ENCODE data around the gene TFF1.

The TFF1 gene

DNA sequence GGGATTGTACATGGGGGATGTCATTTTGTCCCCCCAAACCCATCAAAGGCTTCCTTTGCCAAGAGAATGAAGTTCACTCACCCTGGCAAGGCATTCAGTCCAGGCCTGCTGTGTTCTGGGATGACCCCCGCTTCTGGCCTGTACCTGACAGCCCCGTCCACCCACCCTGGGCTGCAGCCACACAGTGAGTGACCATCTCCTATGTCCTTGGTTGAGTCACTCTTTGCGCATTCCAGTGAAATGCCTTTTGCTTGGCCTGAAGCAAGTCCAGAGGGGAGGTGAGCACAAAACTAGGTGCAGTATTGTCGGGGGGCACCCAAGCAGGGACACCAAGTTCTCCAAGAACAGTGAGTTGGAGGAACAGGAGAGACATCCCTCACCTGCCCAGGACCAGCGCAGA is 19.3 kb upstream of the TFF1 start:
- no peak overlapping the region for H2AK5ac ChIP-seq (ENCODE audit: low read length, severe bottlenecking)
- no peak overlapping the region for H3K18ac ChIP-seq (ENCODE audit: low read depth in 1 of 2, low read length in 2 of 2)
- H3K14ac ChIP-seq (ENCODE audit: low read length in 2 of 2) = no peak overlapping the region
- H3K79me1 ChIP-seq (replicated peaks; ENCODE audit: low read length, poor library complexity, severe bottlenecking) = no peaks in the 10 kb centered on the region
- no peak overlapping the region for H4K8ac ChIP-seq (ENCODE audit: low read length)
- no peak overlapping the region for H2BK15ac ChIP-seq (ENCODE audit: low read depth, poor library complexity, severe bottlenecking)
- no peak overlapping the region for H2BK5ac ChIP-seq (ENCODE audit: low read depth, low read length, poor library complexity, severe bottlenecking)
- no peak overlapping the region for H2AFZ ChIP-seq (ENCODE audit: low read depth, low read length)
- peaks cover 20% of the 10 kb centered on the region for H3K4me1 ChIP-seq (ENCODE audit: control insufficient read depth, insufficient read depth, low read depth, low read length)
- no peak overlapping the region for H3K23ac ChIP-seq (ENCODE audit: low read length in 2 of 2)
- DNase-seq = no peak
- no peak overlapping the region for H3K4me3 ChIP-seq (ENCODE audit: insufficient read depth in 1 of 2, low read depth in 1 of 2, low read length in 2 of 2)
- peaks cover 0 to 3% of the 10 kb centered on the region in 2 experiments for H3K36me3 ChIP-seq (ENCODE audit: control insufficient read depth in 1 of 2, insufficient read depth in 2 of 2, low read depth in 1 of 2, low read length in 2 of 2)
- H3K4me2 ChIP-seq (ENCODE audit: low read length, poor library complexity, severe bottlenecking) = no peak overlapping the region
- no peak overlapping the region for H3K27ac ChIP-seq (ENCODE audit: low read length, poor library complexity, severe bottlenecking)
- no peak overlapping the region for H2BK12ac ChIP-seq (ENCODE audit: low read length in 2 of 2)
- WGBS = 80% methylated on average over 5 of the region's 5 CpGs
- peaks cover 0 to 43% of the 10 kb centered on the region in 2 experiments for H3K27me3 ChIP-seq (ENCODE audit: control insufficient read depth in 1 of 2, insufficient read depth in 1 of 2, low read length in 2 of 2)
- H2BK120ac ChIP-seq (ENCODE audit: low read depth, low read length) = no peak overlapping the region
- H4K91ac ChIP-seq (ENCODE audit: low read length) = no peak overlapping the region
- no peak overlapping the region for H3K4ac ChIP-seq (ENCODE audit: low read depth in 1 of 2, low read length in 2 of 2)
- no peak overlapping the region for H3K9ac ChIP-seq (ENCODE audit: low read length)
- H3K9me3 ChIP-seq (ENCODE audit: control insufficient read depth, low read length) = peaks cover 7% of the 10 kb centered on the region

DNA sequence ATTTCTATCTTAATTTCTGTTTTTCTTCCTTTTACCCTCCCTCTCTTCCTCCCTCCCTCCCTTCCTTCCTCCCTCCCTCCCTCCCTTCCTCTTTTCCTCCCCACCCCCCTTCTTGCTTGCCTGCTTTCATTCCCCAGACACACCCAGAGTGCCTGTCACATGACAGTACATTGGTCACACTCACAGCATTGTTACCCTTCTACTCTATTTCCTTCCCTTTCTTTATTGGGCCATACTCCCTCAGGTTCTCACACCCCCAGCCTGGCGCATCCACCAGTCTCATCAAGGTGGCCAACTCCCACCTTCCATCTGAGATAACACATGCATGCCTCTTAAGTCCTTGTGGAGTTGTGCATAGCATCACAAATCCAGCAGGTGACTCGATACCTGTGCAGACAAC is 18.7 kb upstream of the TFF1 start:
- Histone ChIP-seq H4K8ac (ENCODE audit: low read length) (no peak overlapping the region), H3K4ac (ENCODE audit: low read depth in 1 of 2, low read length in 2 of 2) (no peak overlapping the region), H3K27ac (ENCODE audit: low read length, poor library complexity, severe bottlenecking) (no peak overlapping the region), H4K91ac (ENCODE audit: low read length) (no peak overlapping the region), H2AK5ac (ENCODE audit: low read length, severe bottlenecking) (no peak overlapping the region), H2BK120ac (ENCODE audit: low read depth, low read length) (no peak overlapping the region), H3K79me1 (replicated peaks; ENCODE audit: low read length, poor library complexity, severe bottlenecking) (no peaks in the 10 kb centered on the region), H3K9ac (ENCODE audit: low read length) (no peak overlapping the region), H3K23ac (ENCODE audit: low read length in 2 of 2) (no peak overlapping the region), H2AFZ (ENCODE audit: low read depth, low read length) (no peak overlapping the region), H2BK12ac (ENCODE audit: low read length in 2 of 2) (no peak overlapping the region), H3K14ac (ENCODE audit: low read length in 2 of 2) (no peak overlapping the region), H2BK15ac (ENCODE audit: low read depth, poor library complexity, severe bottlenecking) (no peak overlapping the region), H2BK5ac (ENCODE audit: low read depth, low read length, poor library complexity, severe bottlenecking) (no peak overlapping the region), H3K4me1 (ENCODE audit: control insufficient read depth, insufficient read depth, low read depth, low read length) (peaks cover 20% of the 10 kb centered on the region), H3K4me2 (ENCODE audit: low read length, poor library complexity, severe bottlenecking) (no peak overlapping the region), H3K36me3 (ENCODE audit: control insufficient read depth in 1 of 2, insufficient read depth in 2 of 2, low read depth in 1 of 2, low read length in 2 of 2) (peaks cover 0 to 3% of the 10 kb centered on the region in 2 experiments), H3K9me3 (ENCODE audit: control insufficient read depth, low read length) (peaks cover 7% of the 10 kb centered on the region), H3K18ac (ENCODE audit: low read depth in 1 of 2, low read length in 2 of 2) (no peak overlapping the region), H3K27me3 (ENCODE audit: control insufficient read depth in 1 of 2, insufficient read depth in 1 of 2, low read length in 2 of 2) (peaks cover 0 to 41% of the 10 kb centered on the region in 2 experiments), H3K4me3 (ENCODE audit: insufficient read depth in 1 of 2, low read depth in 1 of 2, low read length in 2 of 2) (no peak overlapping the region)
- no peak for DNase-seq
- 82% methylated on average over 2 of the region's 2 CpGs for WGBS

DNA sequence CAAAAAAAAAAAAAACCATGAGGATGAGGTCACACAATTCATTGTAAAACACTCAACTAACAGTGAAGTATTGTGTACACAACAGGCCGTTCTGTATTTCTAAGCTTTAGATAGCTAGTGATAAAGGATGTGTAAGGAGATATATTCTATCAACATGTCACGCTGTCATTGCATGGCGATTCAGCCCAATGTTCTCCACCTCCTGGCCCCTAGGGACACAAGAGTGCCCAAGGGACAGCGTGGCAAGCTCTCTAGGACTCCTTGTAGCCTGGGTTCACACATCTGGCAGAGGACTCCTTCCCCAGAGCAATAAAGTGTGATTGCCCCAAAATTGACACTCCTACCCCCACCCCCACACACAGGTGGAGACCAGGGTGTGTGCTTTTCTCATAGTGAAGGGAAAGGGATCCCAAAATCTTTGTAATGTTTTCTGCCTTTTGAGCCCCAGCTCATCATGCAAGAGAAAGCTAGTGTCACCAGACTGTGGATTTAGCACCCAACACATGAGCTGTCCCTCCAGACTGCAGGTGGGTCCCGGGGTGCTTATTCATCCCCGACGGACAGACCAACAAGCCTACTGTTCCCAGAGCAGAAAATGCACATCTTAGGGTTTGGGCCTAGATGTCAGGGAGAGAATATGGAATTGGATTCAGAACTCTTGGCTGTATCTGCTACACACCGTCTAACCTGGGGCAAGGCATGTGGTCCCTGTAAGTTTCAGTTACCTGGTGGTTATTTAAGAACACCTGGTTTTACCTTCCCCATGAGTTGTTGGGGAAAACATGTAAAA is 18.0 kb upstream of the TFF1 start:
- no peak overlapping the region for H2AFZ ChIP-seq (ENCODE audit: low read depth, low read length)
- peaks cover 0 to 38% of the 10 kb centered on the region in 2 experiments for H3K27me3 ChIP-seq (ENCODE audit: control insufficient read depth in 1 of 2, insufficient read depth in 1 of 2, low read length in 2 of 2)
- no peaks in the 10 kb centered on the region for H3K79me1 ChIP-seq (replicated peaks; ENCODE audit: low read length, poor library complexity, severe bottlenecking)
- H2AK5ac ChIP-seq (ENCODE audit: low read length, severe bottlenecking) = no peak overlapping the region
- WGBS = 82% methylated on average over 7 of the region's 8 CpGs
- peaks cover 17% of the 10 kb centered on the region for H3K4me1 ChIP-seq (ENCODE audit: control insufficient read depth, insufficient read depth, low read depth, low read length)
- H3K4me2 ChIP-seq (ENCODE audit: low read length, poor library complexity, severe bottlenecking) = no peak overlapping the region
- H4K8ac ChIP-seq (ENCODE audit: low read length) = no peak overlapping the region
- H3K14ac ChIP-seq (ENCODE audit: low read length in 2 of 2) = no peak overlapping the region
- H4K91ac ChIP-seq (ENCODE audit: low read length) = no peak overlapping the region
- H3K23ac ChIP-seq (ENCODE audit: low read length in 2 of 2) = no peak overlapping the region
- DNase-seq = no peak
- peaks cover 0 to 3% of the 10 kb centered on the region in 2 experiments for H3K36me3 ChIP-seq (ENCODE audit: control insufficient read depth in 1 of 2, insufficient read depth in 2 of 2, low read depth in 1 of 2, low read length in 2 of 2)
- peaks cover 7% of the 10 kb centered on the region for H3K9me3 ChIP-seq (ENCODE audit: control insufficient read depth, low read length)
- H3K9ac ChIP-seq (ENCODE audit: low read length) = no peak overlapping the region
- no peak overlapping the region for H2BK12ac ChIP-seq (ENCODE audit: low read length in 2 of 2)
- H2BK120ac ChIP-seq (ENCODE audit: low read depth, low read length) = no peak overlapping the region
- H3K4ac ChIP-seq (ENCODE audit: low read depth in 1 of 2, low read length in 2 of 2) = no peak overlapping the region
- H3K18ac ChIP-seq (ENCODE audit: low read depth in 1 of 2, low read length in 2 of 2) = no peak overlapping the region
- H2BK15ac ChIP-seq (ENCODE audit: low read depth, poor library complexity, severe bottlenecking) = no peak overlapping the region
- no peak overlapping the region for H3K27ac ChIP-seq (ENCODE audit: low read length, poor library complexity, severe bottlenecking)
- H3K4me3 ChIP-seq (ENCODE audit: insufficient read depth in 1 of 2, low read depth in 1 of 2, low read length in 2 of 2) = no peak overlapping the region
- H2BK5ac ChIP-seq (ENCODE audit: low read depth, low read length, poor library complexity, severe bottlenecking) = no peak overlapping the region

DNA sequence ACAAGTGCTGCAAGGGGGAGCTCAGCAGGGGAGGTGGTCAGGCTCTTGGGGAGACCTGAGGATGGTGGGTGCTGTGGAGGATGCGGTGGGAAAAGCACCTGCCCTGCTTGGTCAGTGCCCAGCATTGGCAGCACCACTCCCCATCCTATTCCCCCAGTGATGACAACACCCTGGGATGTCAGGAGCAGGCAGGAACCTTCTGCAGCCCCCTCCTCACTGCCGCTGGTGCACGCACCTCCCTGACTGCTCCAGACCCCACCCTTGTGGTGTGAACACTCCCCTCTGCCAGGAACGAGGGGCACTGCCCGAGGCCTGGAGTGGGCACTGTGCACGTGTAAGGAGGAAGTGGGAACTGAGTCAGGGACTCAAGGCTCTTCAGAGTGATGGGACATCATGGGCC is 17.0 kb upstream of the TFF1 start:
- H2BK12ac ChIP-seq (ENCODE audit: low read length in 2 of 2) = no peak overlapping the region
- H3K27ac ChIP-seq (ENCODE audit: low read length, poor library complexity, severe bottlenecking) = no peak overlapping the region
- peaks cover 7% of the 10 kb centered on the region for H3K9me3 ChIP-seq (ENCODE audit: control insufficient read depth, low read length)
- H2AK5ac ChIP-seq (ENCODE audit: low read length, severe bottlenecking) = no peak overlapping the region
- DNase-seq = no peak
- H3K4me2 ChIP-seq (ENCODE audit: low read length, poor library complexity, severe bottlenecking) = no peak overlapping the region
- H4K8ac ChIP-seq (ENCODE audit: low read length) = no peak overlapping the region
- no peak overlapping the region for H2BK15ac ChIP-seq (ENCODE audit: low read depth, poor library complexity, severe bottlenecking)
- no peak overlapping the region for H3K18ac ChIP-seq (ENCODE audit: low read depth in 1 of 2, low read length in 2 of 2)
- H3K14ac ChIP-seq (ENCODE audit: low read length in 2 of 2) = no peak overlapping the region
- H3K9ac ChIP-seq (ENCODE audit: low read length) = no peak overlapping the region
- H2BK5ac ChIP-seq (ENCODE audit: low read depth, low read length, poor library complexity, severe bottlenecking) = no peak overlapping the region
- H3K4ac ChIP-seq (ENCODE audit: low read depth in 1 of 2, low read length in 2 of 2) = no peak overlapping the region
- peaks cover 0 to 3% of the 10 kb centered on the region in 2 experiments for H3K36me3 ChIP-seq (ENCODE audit: control insufficient read depth in 1 of 2, insufficient read depth in 2 of 2, low read depth in 1 of 2, low read length in 2 of 2)
- H2BK120ac ChIP-seq (ENCODE audit: low read depth, low read length) = no peak overlapping the region
- H3K4me1 ChIP-seq (ENCODE audit: control insufficient read depth, insufficient read depth, low read depth, low read length) = peaks cover 12% of the 10 kb centered on the region
- H3K23ac ChIP-seq (ENCODE audit: low read length in 2 of 2) = no peak overlapping the region
- H3K79me1 ChIP-seq (replicated peaks; ENCODE audit: low read length, poor library complexity, severe bottlenecking) = no peaks in the 10 kb centered on the region
- H4K91ac ChIP-seq (ENCODE audit: low read length) = no peak overlapping the region
- 71% methylated on average over 6 of the region's 6 CpGs for WGBS
- no peak overlapping the region for H2AFZ ChIP-seq (ENCODE audit: low read depth, low read length)
- no peak overlapping the region for H3K4me3 ChIP-seq (ENCODE audit: insufficient read depth in 1 of 2, low read depth in 1 of 2, low read length in 2 of 2)
- peaks cover 0 to 36% of the 10 kb centered on the region in 2 experiments for H3K27me3 ChIP-seq (ENCODE audit: control insufficient read depth in 1 of 2, insufficient read depth in 1 of 2, low read length in 2 of 2)
